GM18517 (cell line): ENCODE data around the gene FOSL2.

ENCODE experiments used
- ATAC-seq: cut with Tn5 transposase; IDR thresholded peaks from one replicate; pipeline ENCODE4 v1.9.1; 2021; ENCODE audit warnings: mild to moderate bottlenecking, moderate library complexity; ENCODE audit not compliant: unreplicated experiment

FOSL2 gene

DNA sequence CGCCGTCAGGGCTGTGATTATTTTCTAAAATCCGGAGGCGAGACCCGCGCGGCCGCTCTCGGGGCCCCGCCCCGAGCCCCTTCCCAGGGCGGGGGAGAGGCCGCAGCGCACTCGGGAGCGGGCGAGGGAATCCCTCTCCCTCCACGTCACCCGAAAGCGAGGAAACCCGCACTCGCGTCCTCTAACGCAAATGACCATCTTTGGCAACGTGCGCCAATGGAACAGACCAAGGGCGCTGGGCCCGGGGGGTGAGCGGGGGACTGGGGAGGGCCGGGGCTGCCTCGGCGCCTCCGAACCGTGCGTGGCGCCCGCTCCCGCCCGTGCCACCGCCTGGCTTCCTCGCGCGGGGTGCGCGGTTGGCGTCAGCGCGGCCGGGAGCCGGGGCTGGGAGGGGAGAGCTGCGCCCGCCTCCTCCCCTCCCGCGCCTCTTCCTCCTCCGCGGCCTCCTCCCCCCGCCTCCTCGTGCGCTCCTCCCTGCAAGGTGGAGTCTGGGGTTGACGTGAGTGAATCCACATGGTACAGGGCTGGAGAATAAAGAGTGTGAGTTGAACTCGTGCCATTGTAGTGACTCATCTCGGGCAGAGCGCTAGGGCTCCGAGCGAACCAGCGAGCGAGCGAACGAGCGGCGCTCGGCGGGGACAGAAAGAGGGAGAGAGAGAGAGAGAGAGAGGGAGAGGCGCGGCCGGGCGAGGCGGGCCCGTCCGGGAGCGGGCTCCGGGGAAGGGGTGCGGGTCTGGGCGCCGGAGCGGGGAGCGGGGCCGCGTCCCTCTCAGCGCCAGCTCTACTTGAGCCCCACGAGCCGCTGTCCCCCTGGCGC, at the start of gene FOSL2:
Gene FOSL2, plus strand, starts transcription at position 562 of the 817 bp plus-strand sequence. CDS start 863 bp downstream, outside the sequence.
- peak; percentile 80 for ATAC-seq

DNA sequence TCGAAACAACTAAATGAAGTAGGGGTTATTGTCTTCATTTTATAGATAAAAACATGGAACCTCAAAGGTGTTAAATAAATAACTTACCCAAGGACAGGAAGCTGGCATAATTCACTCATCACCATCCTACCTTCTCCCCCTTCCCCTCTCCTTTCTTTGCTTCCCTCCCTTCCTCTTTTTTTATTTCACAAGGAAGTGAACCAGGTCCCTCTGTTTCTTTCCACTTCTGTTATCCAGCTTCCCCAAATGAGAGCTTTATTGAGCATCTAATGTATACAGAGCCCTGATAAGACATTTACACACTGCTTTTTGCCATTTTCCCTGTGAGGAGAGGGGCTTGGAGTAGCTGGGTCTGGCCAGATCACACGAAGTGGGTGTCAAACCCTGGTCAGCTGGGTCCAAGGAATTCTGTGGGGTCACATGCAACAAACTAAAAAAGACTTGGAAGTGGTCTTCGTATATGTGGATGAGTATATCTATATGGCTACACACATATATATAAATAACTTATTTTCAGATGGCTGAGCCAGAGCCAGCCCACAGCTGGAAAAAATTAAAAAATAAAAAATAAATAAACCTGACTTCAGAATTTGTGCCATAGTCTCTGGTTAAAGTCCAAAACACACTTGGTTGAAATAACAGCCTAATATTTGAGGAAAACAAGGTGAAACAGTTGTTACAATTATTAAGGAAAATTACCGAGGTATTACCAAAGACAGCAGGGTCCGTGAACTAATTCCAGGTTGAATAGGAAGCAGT, 49.3 kb upstream of the FOSL2 start:
- no peak for ATAC-seq

DNA sequence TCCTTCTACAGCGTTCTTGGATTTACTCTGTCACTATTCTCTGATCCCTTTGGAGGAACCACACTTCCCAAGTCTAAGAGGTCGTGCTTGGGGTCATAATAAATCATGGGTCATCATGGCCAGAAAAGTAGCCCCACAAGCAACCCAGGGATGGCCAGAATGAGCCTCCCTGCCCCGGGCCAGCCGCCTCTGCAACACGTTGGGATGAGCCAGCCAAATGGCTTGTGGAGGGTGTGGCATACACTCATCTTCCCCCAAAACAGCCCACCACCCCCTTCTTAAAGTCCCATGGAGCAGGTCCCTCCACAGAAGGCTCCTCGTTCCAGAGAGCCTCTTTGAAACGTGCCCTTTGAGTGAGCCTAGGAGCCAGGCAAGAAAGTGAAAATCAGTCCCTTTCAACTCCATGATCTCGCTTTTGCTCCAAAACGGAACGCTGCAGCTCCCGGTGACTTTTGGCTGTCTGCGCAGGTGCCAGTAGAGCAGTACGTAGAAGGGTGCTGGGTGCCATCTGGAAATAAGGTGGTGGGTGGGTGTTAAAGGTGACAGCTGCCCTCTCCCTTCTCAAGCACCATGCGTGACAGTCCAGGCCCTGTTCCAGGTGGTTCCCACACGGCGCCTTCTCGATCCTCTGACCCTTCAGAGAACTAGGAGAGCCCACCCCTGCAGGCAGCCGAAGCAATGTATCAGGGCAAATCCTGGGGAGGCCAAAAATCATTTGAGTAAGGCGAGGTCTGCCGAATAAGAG, 48.5 kb upstream of the FOSL2 start:
- no peak for ATAC-seq

DNA sequence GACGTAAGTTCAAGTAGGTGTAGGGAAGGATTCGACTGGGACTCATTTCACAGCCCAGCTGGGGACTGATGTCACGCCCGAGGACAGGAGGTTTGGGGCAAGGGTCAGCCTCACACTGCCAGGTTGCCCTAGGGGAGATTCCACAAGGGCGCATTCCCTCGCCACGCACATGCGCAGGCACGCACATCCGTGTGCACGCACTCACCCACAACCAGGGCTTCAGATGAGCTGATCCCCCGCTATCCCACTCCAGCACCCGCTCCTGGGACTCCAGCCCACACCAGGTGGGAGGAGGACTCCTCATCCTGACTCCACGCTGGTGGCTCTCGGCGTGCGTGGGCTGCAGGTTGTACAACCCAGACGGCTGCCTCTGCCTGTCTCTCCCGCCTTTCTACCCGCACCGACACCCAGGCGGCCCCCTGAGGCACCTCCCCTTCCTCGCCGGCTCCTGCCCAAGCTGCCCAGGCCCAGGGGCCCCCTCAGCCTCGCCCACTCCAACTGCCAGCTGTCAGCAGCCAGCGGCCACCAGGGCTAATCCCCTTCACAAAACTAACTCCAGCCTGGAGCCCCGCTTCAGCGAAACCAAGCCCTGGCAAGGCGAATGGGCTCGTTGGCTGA, 47.8 kb upstream of the FOSL2 start:
- ATAC-seq = no peak

DNA sequence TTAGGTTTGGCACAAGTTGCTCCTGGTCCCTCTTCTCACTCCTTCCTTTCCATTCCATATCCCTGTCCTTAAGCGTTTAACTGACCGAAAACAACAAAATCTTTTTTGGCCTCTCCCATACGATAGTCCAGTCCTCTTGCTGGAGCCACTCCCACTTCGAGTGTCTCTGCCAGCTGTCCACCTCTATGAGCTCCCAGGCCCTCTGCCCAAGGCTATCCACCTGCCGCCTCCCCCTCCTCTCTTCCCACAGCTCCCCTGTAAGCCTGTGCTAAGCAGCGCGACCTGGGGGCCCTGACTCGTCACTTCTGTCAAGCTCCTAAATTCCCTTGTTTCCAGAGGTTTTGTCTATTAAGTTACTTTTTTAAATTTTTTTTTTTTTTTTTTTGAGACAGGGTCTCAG, 47.0 kb upstream of the FOSL2 start:
- no peak for ATAC-seq

DNA sequence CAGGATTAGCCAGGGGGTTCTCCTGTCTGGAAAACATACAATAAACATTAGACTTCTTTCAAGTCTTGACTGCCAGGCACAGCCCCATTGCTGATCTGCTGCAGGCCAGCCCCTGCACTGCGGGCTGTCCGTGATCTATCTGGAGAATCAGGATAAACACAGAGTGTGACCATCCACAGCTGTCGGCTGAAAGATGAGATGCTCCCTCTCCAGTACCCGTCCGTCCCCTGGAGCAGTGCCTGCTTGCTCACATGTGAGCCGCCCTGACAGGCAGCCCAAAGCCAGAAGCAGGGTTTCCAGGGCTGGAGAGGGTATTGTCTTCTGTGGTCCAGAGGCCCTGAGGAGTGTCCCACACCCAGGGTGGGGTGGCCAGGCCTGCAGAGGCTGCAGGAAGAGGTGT, 46.1 kb upstream of the FOSL2 start:
- ATAC-seq = no peak

DNA sequence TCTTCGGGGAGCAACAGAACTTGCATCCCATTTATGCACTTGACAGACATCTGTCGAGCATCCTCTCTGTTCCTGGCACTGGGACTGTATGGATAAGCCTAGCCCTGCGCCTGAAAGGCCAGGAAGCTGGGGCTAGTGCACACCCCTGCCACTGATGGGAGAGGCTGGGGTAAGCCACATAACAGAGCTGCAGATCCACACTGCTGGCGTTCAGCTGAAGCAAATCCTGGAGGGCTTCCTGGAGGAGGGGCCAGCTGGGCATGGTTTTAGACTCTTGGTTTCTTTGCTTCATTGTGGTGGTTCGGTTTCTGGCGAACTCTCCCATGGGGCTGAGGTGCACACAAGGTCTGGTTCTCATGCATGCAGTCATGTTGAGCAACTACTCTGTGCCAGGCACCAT, 45.5 kb upstream of the FOSL2 start:
- no peak for ATAC-seq

DNA sequence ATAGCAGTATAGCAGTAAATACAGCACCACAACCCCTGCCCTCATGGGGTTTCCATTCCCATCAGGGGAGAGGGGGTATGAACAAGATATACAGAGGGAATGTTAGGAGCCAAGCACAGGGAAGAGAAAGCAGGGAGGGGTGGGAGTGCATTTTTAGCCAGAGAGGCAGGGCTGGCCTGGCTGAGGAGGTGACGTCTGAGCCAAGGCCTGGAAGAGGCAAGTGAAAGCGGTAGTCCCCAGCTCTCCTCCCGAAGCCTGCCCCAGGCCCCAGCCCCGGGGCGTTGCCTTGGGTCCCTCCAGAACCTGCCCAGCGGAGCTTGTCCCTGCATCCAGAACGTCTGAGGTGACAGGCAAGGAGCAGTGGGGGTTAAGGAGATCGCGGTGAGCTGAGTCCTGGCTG, 45.1 kb upstream of the FOSL2 start:
- no peak for ATAC-seq

DNA sequence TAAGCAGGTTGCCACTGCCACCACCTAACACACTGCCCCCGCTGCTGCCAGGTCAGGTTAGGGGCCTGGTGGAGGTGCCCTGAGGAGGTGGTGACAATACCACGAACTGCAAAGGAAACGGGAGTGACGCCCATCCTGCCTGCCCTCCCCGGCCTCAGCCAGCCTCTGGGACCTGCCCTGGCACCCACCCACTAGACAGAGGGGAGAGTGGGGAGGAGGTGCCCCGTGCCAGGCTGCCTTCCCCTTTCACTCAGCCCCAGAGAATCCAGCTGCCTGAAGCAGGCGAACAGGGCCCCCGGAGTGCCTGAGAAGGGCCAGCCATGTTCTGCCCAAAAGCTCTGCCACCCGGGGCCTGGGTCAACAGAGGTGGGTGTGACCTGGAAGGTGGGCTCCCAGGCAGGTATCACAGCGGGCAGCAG, 44.5 kb upstream of the FOSL2 start:
- no peak for ATAC-seq

DNA sequence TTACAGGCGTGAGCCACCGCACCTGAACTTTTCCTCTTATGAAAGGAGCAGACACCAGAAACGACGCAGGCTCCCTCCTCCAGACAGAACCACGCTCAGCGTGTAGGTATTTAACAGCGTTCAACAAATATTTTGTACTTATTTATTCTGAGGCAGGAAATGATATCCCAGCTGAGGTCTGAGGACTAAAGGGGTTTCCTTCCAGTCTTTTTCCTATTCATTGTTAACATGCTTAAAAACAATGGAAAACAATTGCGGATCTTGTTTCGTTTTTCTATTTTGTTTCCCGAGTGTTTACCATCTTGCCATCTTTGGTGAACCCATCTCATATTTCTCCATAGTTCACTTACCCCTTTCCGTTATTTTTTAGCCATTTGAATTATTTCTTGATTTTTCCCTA, 43.7 kb upstream of the FOSL2 start:
- ATAC-seq = no peak

DNA sequence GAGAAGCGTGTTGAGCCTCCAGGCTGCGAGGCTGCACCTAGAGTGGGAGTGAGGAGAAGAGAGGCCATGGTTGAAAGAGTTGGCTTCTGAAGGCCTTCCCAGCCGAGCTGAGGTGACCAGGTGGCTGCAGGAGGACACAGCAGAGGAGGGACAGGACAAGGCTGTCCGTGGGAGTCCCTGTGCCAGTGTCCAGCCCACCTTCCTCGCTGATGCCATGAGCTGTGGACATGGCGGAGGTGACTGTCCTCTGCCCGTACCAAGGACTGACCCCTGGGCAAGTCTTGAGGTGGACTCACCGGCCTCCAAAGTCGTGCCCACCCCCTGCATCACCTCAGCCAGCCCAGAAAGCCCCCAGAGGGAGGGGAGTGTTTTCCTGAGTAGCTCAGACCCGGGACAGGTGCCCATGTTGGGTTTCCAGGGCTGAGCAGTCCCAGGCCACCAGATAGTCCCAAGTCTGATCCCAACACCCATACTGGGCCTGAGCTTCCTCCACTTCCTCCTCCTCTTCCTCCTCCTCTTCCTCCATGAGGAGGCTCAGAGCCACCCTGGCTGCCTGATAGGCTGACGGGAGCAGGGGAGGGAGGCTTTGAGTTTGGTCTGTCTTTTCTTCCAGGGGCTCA, 43.0 kb upstream of the FOSL2 start:
- no peak for ATAC-seq

DNA sequence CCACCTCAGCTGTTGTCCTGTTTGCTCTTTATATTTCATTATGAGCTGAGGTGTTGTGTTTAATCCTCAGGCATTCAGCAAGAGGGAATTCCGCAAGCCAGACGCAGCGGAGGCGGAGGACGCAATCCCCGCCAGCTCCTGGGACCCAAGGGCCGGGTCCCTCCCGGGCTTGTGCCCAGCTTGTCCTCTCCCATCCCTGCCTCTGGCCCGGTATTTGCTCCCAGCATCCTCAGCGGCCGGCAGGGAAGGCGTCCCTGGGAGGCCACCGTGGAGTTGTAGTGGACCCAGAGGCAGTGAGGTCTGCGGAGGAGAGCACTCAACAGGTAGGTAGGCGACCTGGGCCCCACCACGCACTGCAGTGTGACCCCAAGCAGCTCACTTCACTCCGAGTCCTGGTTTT, 42.5 kb upstream of the FOSL2 start:
- ATAC-seq = no peak

DNA sequence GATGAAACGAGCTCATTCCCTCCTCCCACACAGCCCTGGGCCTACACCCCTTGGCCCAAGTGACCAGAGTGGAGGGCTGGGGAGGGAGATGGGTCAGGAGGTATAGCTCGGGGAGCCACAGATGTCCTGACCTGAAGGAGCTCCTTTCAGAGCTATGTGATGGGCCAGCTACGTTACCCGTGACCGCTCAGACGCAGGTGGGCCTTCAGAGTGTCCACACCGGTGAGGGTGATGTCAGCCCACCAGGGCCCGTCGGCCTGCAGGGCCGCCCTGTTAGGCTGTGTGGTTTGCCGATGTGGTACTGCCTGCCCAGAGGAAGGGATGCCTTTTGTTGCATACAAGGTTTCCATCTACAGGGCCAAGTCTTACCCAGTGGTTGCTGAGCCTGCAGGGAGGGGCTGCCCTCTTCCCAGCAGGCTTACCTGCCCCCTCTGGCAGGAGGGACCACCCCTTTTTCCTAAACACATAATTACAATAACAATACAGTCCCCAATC, 41.8 kb upstream of the FOSL2 start:
- no peak for ATAC-seq

DNA sequence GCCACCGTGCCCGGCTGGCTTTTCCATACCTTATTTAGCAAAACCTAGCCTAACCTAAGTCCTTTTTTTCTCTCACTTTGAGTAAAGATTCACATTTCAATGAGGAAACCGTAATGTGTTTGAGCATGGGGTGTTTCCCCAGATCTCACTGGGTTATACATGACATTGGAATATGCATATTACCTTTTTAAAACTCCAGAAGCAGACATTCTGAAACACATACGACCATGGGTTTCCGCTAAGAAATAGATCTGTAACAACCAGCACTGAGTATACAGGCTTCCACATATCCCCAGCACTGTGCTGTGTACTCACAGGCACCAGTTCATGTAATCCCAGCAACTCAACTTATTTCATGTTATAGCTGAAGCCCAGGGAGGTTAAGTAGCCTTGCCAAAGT, 41.0 kb upstream of the FOSL2 start:
- ATAC-seq = no peak

DNA sequence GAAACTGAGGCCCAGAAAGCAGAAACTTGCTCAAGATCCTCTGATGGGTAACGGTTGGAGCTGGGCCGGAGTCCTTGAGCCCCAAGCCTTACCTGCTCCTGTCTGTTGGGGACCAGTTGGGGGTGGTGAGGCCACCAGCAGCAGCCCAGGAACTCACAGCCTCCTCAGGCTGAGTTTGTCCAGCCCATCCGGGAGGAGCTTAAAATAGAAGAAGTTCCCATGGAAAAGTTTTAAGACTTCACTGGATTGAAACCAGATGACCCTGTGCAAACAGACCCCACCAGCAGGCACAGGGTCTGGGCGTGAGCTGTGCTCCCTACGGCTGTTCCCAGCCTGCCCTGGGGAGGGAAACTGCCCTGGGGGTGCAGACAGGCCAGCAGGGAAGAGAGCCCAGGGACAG, 40.6 kb upstream of the FOSL2 start:
- ATAC-seq = no peak

DNA sequence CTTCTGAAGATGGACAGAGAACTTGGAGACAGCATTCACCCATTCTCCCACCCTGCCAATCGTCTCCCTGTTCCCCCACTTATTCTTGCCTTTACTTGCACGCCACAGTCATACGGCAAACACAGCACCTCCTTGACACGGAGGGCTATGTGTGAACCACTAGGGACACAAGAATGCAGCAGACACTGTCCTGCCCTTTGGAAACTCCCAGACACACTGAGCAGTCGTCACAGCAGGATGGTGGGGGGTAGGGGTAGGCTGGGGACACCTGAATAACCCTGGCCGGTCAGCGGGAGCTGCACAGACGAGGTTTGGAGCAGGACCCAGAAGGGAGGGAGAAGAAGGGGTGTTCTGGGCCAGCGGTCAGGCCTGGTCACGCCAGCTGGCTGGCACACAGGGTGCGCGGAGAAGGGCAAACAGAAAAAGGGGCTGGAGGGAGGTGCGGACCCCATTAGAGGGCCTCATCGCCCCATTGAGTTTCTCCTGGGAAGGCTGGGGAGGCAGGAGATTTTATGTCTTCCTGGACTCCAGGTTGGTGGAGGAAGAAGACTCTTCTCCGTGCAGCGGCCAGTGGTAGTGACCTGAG, 40.0 kb upstream of the FOSL2 start:
- ATAC-seq = no peak

DNA sequence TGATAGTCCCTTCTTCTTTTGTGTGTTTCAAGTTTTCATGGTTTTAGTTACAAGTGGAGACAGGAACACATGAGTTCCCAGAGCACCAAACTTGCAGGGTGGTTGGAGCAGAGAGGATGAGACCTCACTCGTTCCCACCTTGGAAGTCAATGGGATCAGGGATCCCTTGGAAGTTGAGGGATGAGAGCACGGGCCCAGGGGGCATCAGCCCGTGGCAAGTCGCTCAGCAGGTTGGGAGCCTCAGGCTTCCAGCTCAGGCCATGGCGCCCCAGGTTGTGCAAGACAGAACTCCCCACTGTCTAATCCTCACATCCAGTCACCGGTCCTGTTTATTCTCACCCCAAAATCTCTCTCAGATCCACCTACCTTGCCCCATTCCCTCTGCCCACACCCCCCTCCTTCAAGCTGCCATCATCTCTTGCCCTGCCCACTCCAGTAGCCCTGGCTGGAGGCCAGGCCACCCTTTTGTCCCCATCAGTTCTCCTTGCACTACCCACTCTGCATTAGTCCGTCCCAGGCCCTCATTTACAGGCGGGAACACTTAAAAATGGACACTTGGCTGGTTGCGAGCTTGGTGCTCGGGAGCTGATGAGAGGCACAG, 37.6 kb upstream of the FOSL2 start:
- no peak for ATAC-seq

DNA sequence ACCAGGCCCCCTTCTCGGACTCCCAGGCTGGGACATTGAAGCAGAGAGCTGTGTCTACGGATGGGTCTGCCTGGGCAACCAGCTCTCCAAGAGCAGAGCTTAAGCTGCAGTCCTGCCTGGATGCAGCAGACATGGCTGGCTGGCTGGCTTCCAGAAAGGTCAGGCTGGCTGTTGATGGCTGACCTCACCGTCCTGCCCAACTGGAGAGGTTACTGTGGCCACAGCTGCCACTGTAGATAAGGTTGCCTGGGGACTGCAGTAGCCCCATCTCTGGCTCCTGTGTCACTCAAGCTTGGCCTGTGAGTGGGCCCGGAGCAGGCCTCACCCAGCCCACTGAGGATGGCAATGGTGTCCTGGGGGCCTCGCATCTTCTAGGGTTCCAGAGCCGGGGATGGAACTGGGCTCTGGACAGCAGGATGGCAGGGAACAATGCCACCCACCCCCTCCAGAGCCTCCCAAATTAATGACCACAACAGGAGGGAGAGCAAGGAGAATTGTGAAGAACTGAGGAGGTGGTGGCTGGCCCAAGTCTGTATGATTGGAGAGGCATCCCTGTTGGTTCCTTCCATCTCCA, 37.0 kb upstream of the FOSL2 start:
- no peak for ATAC-seq

DNA sequence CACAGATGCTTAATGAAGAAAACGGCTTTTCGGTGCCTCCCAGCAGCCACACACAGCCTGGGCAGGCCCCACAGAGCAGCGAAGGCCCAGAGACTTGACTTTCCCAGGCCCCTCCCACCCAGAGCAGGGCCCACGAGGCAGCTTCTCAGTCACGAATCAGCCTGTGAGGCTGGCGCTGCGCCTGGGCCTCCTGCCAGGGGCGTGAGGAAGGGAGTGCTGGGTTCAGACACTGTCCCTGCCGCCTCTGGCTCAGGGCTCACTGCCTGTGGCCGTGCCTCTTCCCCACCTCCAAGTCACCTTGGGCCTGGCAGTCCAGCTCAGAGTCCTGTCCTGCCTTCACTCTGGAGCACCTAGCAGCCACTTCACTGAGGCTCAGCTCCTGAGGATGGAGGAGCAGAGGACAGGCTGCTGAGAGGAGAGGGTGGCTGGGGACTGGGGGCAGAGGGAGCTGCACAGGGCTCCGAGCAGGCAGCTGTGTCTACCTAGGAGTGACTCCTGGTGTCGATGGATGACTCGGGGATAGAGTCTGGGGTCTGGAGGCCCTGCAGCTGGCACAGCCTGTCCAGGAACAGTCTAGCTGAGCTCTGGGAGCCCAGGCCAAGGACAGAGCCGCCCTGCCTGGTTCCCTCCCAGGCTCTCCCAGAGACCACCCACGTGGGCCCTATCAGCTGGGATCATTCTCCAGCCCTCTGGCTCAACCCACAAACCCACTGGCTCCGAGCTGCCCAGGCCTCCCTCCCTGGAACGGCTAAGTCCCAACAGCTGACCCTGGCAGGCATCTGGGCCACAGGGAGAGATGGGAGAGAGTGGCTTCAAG, 36.4 kb upstream of the FOSL2 start:
- no peak for ATAC-seq
